CMK (cell line): ENCODE data around the gene SLC40A1.

ENCODE experiments used
- DNase-seq: peaks from one replicate; pipeline ENCODE4 v3.0.0-alpha.2; 2010; ENCODE audit warnings: low read depth

The SLC40A1 gene

DNA sequence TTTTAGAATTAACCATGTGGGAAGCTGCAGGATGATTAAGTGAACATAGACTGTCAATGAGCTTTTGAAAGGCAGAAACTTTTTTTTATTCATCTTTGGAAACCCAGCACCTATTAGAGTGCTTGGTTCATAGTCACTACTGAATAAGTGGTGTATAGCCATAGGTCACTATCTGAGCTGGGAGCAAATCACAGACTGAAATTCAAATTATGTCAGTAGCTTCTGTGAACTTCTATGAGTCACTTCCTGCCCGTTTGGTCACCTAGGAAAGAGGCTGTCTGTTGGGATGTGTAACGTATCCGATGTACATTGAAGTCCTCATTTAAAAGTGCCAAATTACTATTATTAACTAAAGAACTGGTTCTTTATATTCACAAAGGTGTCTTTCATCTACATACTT lies 20.5 kb upstream of the SLC40A1 start:
- DNase-seq = no peak

- DNase-seq = no peak
Measured at GRCh38 chr2:189599245-189599644, 18.7 kb upstream of the SLC40A1 start.

- no peak for DNase-seq
Measured at GRCh38 chr2:189595417-189595816, 14.8 kb upstream of the SLC40A1 start.

DNA sequence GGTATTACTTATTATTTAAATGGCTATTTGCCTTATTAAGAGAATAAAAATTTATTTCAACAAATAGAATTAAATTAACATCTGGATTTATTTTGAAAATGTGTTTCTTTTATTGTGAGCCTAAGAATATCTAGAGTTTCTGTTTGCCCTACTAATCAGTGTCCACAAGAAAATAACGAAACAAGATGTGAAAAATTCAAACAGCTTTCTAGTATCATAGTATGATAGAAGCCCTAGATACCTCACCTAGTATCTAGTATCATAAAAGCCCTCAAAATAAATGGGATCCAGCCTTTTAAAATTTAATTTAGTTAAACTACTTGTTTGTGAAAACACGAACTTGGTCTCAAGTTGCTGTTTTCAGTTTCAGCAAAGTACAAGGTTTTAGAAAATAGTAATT lies 13.7 kb upstream of the SLC40A1 start:
- no peak for DNase-seq

DNA sequence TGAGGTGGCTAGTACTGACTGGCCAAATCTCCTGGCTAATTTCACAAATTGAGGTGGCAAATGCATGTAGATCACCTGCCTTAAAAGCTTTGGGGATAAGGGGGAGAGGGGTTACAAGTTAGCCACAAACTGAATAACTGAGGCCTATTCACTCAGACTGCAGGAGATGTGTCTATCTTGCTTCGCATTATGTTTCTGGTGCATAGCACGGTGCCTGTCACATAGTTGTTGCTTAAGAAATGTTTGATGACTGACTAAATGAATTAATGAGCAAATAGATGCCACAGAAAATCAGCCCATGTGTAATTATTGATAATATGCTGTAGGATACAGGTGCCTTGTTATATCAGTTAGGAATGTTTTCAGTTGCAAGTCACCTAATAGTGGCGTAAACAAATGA lies 12.5 kb upstream of the SLC40A1 start:
- no peak for DNase-seq

GRCh38 chr2:189592353-189592984 lies 11.9 kb upstream of the SLC40A1 start:
- no peak for DNase-seq

DNA sequence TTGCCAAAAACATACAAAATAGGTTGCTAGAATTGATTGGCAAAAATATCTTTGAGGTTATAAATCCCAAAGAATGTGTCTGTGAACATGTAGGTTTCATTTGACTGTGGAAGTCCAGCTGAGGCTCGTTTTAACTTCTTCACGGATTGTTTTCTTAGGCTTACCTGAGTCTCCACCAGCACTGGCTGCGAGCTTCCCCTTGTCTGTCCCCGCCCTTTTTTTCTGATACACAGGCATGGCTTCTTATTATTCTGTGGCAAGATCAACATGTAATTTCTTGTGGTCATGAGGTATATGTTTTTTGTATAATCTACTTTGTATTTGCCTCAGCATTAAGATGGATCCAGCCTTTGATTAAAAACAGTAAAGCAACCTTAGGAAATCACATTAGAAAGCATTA lies 7.2 kb upstream of the SLC40A1 start:
- DNase-seq = no peak

- no peak for DNase-seq
Measured at GRCh38 chr2:189585226-189585756, 4.7 kb upstream of the SLC40A1 start.

DNA sequence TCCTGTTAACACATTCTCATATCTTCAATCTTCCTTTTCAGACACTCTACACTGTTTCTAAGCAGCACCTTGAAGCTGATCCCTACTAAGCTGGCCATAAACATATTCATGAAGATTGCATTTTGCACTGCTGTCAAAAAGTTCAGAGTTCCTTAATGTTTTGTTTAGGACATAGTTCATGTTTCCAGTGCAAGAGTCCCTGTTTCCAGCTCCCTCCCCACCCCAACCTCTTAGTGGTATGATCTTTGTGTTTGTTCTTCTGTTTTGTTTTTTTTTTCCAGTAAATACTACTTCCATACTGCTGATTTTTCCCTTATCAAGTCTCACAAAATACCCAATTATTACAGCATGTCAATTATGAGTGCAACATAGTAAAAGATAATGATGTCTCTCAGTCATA lies 4.1 kb upstream of the SLC40A1 start:
- DNase-seq = no peak

- DNase-seq = no peak
Measured at GRCh38 chr2:189583227-189584198, 2.9 kb upstream of the SLC40A1 start.

DNA sequence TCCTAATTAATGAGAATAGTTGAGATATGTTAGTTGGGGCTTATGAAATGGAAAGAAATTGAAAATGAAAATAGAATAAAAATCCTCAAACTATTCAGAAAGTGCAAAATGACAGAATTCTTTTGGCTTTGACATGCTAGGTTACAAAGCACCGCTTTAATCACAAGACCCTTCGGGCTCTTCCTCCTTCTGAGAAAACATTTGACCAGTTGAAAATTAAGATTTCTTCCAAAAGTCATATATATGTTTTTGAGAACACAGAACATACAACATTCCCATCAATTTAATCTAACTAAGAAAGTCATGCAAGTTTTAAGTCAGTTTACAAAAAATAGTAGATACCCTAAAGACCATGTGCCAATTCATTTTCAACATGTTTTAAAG lies 2.2 kb upstream of the SLC40A1 start:
- DNase-seq = no peak

- no peak for DNase-seq
Measured at GRCh38 chr2:189582140-189582808, 1.7 kb upstream of the SLC40A1 start.

GRCh38 chr2:189581354-189582139 lies 961 bp upstream of the SLC40A1 start:
- peak; percentile 90 for DNase-seq

- peak; percentile 72 for DNase-seq
Measured at GRCh38 chr2:189580241-189580651, 340 bp downstream of the SLC40A1 start.

DNA sequence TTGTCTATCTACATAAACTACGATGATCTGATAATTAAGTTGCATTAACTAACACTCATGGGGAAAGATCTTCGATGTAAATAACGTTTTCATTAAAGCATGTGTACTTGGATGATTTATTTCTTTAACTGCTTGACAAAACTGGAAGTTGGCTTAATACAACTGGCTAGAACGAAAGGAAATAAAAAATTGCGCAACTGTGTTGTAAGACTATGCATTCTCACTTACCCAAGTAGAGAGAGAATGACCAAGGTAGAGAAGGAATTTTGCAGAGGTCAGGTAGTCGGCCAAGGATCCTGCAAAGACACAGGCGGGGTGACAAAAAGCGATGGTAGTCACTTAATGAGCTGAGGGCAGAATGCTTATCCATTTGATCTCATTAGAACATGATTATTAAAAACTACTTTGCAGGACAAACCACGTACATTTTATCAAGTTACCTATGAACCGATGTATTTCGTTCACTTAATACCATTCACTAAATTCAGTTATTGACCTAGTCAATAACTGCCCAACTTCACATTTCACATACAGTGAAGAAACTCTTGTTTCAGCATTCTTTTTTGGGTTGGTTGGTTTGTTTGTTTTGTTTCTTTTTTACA lies 900 bp downstream of the SLC40A1 start:
- no peak for DNase-seq

DNA sequence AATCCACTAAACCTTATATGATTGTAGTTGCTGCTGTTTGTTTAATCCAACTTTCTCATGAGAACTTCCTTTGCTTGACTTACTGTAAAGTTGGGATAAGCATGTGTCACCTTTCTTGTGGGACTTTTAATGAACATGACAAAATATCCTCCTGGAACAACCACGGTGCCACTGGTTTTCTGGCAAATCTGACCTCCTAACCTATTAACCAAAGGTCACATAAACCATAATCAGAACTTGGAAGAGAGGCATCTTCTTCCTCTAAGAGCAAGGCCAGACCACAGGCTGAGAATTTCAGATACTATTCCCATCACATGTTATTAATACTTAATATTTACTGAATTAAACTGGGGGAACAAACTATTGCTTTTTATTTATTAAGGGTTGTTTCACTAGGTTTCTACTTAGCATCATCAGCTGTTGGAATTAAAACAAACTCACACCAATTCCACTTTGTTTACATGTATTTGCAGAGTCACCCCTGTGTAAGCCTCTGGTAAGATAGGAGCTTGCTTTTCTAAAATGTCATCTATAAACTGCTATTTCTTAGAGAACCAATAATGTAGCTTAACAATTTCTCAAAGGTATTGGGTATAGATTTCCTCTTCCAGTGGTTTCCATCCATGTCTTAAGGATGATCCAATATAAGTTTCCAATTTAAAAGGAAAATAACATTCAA lies 2.2 kb downstream of the SLC40A1 start:
- no peak for DNase-seq

DNA sequence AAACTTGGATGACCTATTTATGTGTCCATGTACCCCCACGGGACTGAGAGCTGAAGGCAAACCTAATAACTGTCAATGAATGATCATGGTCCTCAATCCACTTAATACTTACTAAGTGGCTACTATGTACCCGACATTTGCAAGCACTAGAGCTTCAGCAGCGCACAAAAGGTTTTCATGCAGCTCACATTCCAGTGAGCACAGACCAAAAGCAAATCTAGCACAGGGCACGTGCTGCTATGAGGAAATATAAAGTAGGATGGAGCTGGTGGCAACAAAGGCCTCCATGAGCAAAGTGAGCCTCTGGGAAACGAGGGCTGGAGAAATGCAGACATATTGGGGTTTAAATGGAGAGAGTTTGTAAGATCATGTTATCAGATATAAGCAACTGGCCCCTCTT lies 3.5 kb downstream of the SLC40A1 start:
- DNase-seq = no peak

DNA sequence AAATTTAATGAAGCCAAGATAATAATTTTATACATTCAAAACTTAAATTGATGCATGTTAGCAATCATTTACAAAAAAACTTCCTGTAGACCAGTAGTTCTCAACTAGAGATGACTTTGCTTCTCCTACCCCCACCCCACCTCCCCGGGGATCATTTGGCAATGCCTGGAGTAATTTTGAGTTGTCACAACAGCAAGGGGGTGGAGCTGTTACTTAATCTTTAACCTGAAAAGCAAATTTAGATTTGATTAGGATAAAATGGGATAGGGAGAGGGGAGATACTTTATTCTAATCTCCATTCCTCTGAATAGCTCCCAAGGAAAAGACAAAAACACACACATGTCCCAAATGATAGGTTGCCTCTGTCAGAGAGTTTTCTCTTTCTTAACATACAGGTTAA lies 4.2 kb downstream of the SLC40A1 start:
- DNase-seq = no peak

DNA sequence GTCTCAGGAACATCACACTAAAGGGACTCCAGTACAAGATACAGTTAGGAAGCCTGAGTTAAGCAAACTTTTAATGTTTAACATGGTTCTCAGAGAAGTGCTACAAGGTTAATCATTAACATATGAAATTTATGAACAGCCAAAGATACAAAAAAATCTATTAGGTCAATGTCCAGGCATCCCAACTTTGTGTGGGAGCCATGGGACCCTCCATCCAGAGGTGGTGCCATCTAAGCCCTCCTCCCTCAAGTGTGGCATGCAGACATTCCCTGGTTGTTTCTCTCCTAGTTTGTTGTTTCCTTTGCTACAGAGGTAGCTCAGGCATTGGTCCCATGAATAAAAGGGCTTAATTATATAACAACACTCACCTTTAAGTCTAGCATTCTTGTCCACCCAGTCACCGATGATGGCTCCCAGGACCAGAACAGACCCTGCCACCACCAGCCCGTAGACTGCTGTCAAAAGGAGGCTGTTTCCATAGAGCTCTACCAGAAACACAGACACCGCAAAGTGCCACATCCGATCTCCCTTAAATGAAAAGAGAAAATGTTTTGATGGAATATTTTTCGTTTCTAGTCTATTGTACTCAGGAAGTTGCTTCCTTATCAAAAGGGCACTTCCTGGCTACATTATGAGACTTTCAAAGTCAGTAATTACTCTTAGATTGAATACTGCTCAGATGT lies 5.7 kb downstream of the SLC40A1 start:
- DNase-seq = no peak

DNA sequence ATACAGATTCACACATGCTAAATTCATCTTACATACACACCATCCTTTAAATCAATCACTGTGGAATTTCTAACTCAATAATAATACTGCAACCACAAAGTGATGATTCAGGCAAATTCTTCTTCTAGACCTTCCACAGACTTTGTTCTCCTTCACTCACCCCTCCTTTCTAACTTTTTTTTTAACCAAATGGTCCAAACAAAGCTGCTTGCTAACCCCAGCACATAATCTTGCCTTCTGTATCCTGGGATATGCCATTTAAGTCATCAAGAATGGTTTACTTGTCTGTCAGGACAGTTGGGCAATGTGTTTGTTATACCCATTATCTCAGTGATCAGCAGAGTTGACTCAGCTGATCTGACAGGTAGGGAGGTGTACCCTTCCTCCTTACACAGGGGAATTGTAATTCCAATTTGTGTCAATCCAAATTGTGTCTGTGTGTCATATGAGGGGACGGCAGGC lies 10.0 kb downstream of the SLC40A1 start:
- no peak for DNase-seq
